ENCODE data around the gene ROMO1. TPM values are rescaled to one million over a fixed set of nuclear protein-coding genes. Genes with fewer than 3 reads are reported as not detected.

The ROMO1 gene
- total RNA-seq, 1 donor, result 143 TPM

- TF ChIP-seq CTCF (IDR thresholded peaks at IDR 0.05; ENCODE audit: insufficient read depth, low read depth, low read length), result no peak
- no peak for DNase-seq (ENCODE audit: low read depth)
- no peak overlapping the region for H3K4me3 ChIP-seq (ENCODE audit: low read depth, low read length)
Observed at GRCh38 chr20:35724321-35725230, 25.4 kb downstream of the ROMO1 start.

GRCh38 chr20:35726842-35727711, 27.9 kb downstream of the ROMO1 start:
- no peak for TF ChIP-seq CTCF (IDR thresholded peaks at IDR 0.05; ENCODE audit: insufficient read depth, low read depth, low read length)
- no peak for DNase-seq (ENCODE audit: low read depth)
- H3K4me3 ChIP-seq (ENCODE audit: low read depth, low read length), result no peak overlapping the region

- H3K4me3 ChIP-seq (ENCODE audit: low read depth, low read length), result no peak overlapping the region
- TF ChIP-seq CTCF (IDR thresholded peaks at IDR 0.05; ENCODE audit: insufficient read depth, low read depth, low read length), result no peak
- no peak for DNase-seq (ENCODE audit: low read depth)
Observed at GRCh38 chr20:35729283-35729807, 30.1 kb downstream of the ROMO1 start.

- no peak overlapping the region for H3K4me3 ChIP-seq (ENCODE audit: low read depth, low read length)
- DNase-seq (ENCODE audit: low read depth), result no peak
- no peak for TF ChIP-seq CTCF (IDR thresholded peaks at IDR 0.05; ENCODE audit: insufficient read depth, low read depth, low read length)
Observed at GRCh38 chr20:35729836-35730582, 30.8 kb downstream of the ROMO1 start.

GRCh38 chr20:35730583-35731468, 31.6 kb downstream of the ROMO1 start:
- H3K4me3 ChIP-seq (ENCODE audit: low read depth, low read length), result no peak overlapping the region
- TF ChIP-seq CTCF (IDR thresholded peaks at IDR 0.05; ENCODE audit: insufficient read depth, low read depth, low read length), result no peak
- no peak for DNase-seq (ENCODE audit: low read depth)

Measured in fibroblast of villous mesenchyme (primary cell).